Measurements from ENCODE around the gene CREB3.
A peak's percentile ranks its signal among the peaks of the same experiment; 100 is the strongest.

The CREB3 gene

DNA sequence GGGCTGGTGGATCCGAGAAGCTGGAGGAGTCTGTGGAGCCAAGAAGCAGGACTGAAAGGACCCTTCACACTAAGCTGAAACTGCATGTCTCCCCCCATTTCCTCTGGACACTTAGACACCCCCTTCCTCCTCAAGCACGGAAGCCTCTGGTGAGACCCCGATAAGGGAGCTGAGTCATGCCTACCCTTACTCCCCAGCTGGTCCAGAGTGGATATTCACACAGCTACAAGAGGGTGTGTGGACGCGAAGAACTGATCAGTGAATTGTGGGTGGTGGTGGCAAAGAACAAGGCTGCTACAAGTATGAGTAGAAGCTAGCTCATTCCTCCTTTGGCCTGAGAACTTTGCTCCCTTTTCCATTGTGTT is 4.8 kb upstream of the CREB3 start:
- no peak for DNase-seq (ENCODE audit: low spot score)

- peak; percentile 46 for DNase-seq (ENCODE audit: low spot score)
Observed at GRCh38 chr9:35728041-35728971, 4.2 kb upstream of the CREB3 start.

GRCh38 chr9:35729101-35729500 is 3.4 kb upstream of the CREB3 start:
- DNase-seq (ENCODE audit: low spot score): no peak

- peak; percentile 92 for DNase-seq (ENCODE audit: low spot score)
Observed at GRCh38 chr9:35729700-35730485, 2.6 kb upstream of the CREB3 start.

GRCh38 chr9:35730486-35730854 is 2.0 kb upstream of the CREB3 start:
- DNase-seq (ENCODE audit: low spot score): no peak

- no peak for DNase-seq (ENCODE audit: low spot score)
Observed at GRCh38 chr9:35731415-35732184, 866 bp upstream of the CREB3 start.

GRCh38 chr9:35732800-35733541 is 505 bp downstream of the CREB3 start:
- peak; percentile 52 for DNase-seq (ENCODE audit: low spot score)

DNA sequence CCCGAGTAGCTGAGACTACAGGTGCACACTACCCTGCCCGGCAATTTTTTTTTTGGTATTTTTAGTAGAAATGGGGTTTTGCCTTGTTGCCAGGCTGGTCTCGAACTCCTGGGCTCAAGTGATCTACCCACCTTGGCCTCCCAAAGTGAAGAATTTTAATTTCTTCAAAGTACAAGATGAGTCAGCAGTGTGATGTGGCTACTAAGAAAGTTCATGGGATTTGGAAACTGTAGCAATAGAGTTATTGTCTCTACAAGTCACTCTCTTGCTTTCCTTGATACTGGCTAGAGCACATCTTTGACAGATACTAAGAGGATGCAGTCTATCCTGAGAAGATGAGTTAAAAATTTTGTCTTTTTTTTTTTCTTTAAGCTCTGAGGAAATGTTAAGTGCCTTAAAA is 1.6 kb downstream of the CREB3 start:
- DNase-seq (ENCODE audit: low spot score): no peak

DNA sequence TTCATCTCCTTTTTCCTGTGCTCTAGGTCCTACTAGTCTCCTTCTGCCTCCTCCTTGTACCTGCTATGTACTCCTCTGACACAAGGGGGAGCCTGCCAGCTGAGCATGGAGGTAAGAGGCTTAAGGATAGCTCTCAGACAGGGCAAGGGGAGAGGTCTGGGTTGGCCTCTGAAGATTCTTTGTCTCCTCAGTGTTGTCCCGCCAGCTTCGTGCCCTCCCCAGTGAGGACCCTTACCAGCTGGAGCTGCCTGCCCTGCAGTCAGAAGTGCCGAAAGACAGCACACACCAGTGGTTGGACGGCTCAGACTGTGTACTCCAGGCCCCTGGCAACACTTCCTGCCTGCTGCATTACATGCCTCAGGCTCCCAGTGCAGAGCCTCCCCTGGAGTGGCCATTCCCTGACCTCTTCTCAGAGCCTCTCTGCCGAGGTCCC is 3.8 kb downstream of the CREB3 start:
- DNase-seq (ENCODE audit: low spot score): peak; percentile 69

- no peak for DNase-seq (ENCODE audit: low spot score)
Observed at GRCh38 chr9:35737143-35737542, 4.7 kb downstream of the CREB3 start.

GRCh38 chr9:35738186-35738585 is 5.7 kb downstream of the CREB3 start:
- DNase-seq (ENCODE audit: low spot score): no peak

DNA sequence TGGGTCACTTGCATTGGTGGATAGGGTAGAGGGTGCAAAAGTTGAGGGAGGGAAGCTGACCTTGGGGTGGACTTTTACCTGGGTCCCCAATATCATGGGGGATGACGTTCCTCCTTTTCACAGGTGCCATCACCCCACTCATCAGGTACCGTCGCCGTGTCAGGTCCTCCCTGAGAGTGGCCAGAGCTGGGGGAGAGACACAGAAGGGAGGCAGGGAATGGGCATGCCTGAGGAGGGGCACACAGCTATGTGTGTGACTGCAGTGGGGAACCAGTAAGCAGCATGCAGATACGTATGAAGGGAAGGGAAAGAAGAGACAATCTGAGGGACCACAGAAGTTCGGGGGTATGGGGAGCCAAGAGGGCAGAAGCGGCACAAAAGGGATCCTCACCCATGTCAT is 6.5 kb downstream of the CREB3 start:
- no peak for DNase-seq (ENCODE audit: low spot score)

GRCh38 chr9:35740243-35740642 is 7.8 kb downstream of the CREB3 start:
- no peak for DNase-seq (ENCODE audit: low spot score)

- no peak for DNase-seq (ENCODE audit: low spot score)
Observed at GRCh38 chr9:35741740-35742139, 9.3 kb downstream of the CREB3 start.

- DNase-seq (ENCODE audit: low spot score): no peak
Observed at GRCh38 chr9:35743452-35743851, 11.0 kb downstream of the CREB3 start.

DNA sequence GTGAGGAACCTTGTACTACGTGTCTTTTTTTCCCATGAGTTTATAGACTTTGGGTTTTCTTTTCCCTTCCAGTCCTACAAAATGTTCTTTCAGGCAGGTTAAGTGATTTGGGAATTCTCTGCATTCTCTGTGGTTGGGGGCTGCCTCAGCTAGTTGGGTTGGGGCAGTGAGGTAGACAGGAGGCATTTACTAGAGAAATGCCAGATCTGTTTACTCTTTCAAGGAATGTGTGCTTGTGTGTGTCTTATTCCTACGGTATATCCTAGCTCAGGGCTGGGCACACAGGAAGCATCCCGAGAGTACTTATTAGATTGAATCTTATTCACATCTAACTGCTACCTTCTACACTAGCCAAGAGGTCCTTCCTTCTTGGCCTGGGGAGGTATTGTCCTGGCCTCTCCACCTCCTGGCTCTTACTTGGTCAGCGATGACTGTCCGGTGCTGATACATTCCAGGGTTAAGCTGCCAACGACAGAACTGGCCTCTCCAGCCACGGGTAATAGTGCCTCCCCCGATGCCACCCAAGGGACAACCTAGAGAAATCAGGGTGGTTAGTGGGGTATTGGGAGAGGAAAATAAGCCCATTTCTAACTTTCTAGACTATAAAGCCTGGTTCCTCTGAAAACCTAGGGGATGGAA is 11.5 kb downstream of the CREB3 start:
- DNase-seq (ENCODE audit: low spot score): no peak

DNA sequence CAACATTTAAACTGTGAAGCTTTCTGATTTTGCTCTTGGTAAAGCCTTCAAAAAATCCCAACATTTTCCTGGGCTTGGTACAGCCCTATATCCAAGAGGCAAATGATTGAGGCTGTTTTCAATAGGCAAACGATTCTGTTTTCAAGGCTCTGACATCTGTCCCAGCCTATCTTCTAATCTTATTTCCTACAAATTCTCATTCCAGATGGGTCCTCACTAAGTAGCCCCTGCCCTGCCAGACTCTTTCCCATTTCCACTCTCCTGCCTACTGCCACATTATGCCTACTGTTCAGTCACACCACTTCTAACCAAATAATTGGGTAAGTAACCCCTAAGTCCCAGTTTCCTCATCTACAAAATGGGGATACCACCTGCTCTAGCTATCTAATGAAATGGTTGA is 13.1 kb downstream of the CREB3 start:
- no peak for DNase-seq (ENCODE audit: low spot score)

DNA sequence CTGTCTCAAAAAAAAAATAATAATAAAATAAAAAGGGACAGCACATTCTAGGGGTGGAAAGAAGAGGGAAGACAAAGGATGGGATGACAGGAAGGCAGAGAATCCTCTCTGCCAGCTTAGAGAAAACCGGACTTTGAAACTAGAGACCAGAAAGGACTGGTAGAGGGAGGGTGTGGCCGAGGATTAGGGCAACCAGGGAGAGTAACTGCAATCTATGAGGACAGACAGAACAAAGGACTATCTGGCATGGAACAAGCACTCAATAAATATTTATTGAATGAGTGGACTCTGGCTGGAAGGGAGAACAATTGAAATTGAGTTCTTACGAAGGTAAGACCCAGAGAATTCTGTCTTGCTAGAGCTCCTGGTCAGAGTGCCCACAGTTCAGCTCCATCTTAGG is 14.1 kb downstream of the CREB3 start:
- DNase-seq (ENCODE audit: low spot score): no peak

- DNase-seq (ENCODE audit: low spot score): no peak
Observed at GRCh38 chr9:35748242-35748857, 15.9 kb downstream of the CREB3 start.

GRCh38 chr9:35748858-35749514 is 16.5 kb downstream of the CREB3 start, which contains the start of the genes GBA2 and RGP1:
GBA2 (minus strand) TSS chr9:35749228; CDS start chr9:35748704, 524 bp downstream.
RGP1 (plus strand) TSS chr9:35749287; CDS start chr9:35749756, 469 bp downstream.
- peak; percentile 82 for DNase-seq (ENCODE audit: low spot score)
